A549 (cell line): ENCODE data around the gene TMEM156. TPM values are rescaled to one million over a fixed set of nuclear protein-coding genes. Genes with fewer than 3 reads are reported as not detected.
"Not testable (repeated sequence)": the region's sequence is repeated elsewhere in the genome, so short reads cannot be mapped to it uniquely, and the experiment has no call there.

ENCODE experiments used
- ATAC-seq, 2 experiments: fragments of 200-7000 bp in 1 of 2; fragments of >200 bp in 1 of 2; cut with Nextera tagmentation in 1 of 2; cut with Tn5 transposase in 1 of 2; 3 replicates each; pipeline versions ENCODE4 v1.8.0 to v1.9.1; 2018 to 2020; ENCODE audit warnings: mild to moderate bottlenecking in 1 of 2, moderate library complexity in 1 of 2
- CTCF ChIA-PET: fragments of 300-600 bp; sonication (Branson Sonifier 250); formaldehyde crosslinking; extraction: SDS; loops from one replicate; lab custom pipeline; 2021; ENCODE audit warnings: antibody characterized with exemption, inconsistent platforms; lab: Yijun Ruan, JAX
- POLR2A ChIA-PET: fragments of 350-600 bp; formaldehyde crosslinking; extraction: SDS; loops from one replicate; lab custom pipeline; 2021; ENCODE audit warnings: antibody characterized with exemption, inconsistent platforms; lab: Yijun Ruan, JAX
- DNase-seq, 2 experiments: peaks; one replicate each; pipeline versions ENCODE4 v3.0.0 to v3.0.0-alpha.2; 2011 to 2016; ENCODE audit warnings: low read depth in 1 of 2, low spot score in 1 of 2
- FAIRE-seq: peaks from 2 replicates; lab custom pipeline; 2011; peaks lifted over from hg19 to GRCh38; lab: Jason Lieb, UNC
- H3K27ac ChIP-seq, 2 experiments: fragments of >200 bp; sonication (Bioruptor Twin); formaldehyde crosslinking; 3 replicates each; pipeline ENCODE4 v1.5.1; 2016 to 2017
- H3K4me1 ChIP-seq: fragments of >200 bp; sonication (Bioruptor Twin); formaldehyde crosslinking; 3 replicates; pipeline ENCODE4 v1.6.1; 2016
- H3K4me2 ChIP-seq: fragments of >200 bp; sonication (Bioruptor Twin); formaldehyde crosslinking; 3 replicates; pipeline ENCODE4 v1.6.1; 2016
- H3K4me3 ChIP-seq: fragments of >200 bp; sonication (Bioruptor Twin); formaldehyde crosslinking; 3 replicates; pipeline ENCODE4 v1.5.1; 2016
- H3K9me3 ChIP-seq: fragments of >200 bp; sonication (Bioruptor Twin); formaldehyde crosslinking; 3 replicates; pipeline ENCODE4 v1.6.1; 2016
- ATOH8 ChIP-seq: fragments of 250-450 bp; sonication (Bioruptor Pico); IDR thresholded peaks from 2 replicates; pipeline ENCODE4 v1.5.0; 2020; ENCODE audit warnings: low read depth, mild to moderate bottlenecking, moderate library complexity
- ESRRA ChIP-seq: fragments of 150-350 bp; IDR thresholded peaks from 2 replicates; pipeline ENCODE4 v1.6.1; 2014; ENCODE audit warnings: mild to moderate bottlenecking, low read length, borderline replicate concordance
- HOXB5 ChIP-seq: fragments of 250-450 bp; sonication (Bioruptor Pico); IDR thresholded peaks from 2 replicates; pipeline ENCODE4 v1.5.0; 2020; ENCODE audit warnings: mild to moderate bottlenecking, moderate library complexity
- JUN ChIP-seq, 2 experiments: fragments of >200 bp; sonication (Bioruptor Twin); formaldehyde crosslinking; IDR thresholded peaks; 2 replicates in 1 of 2; 3 replicates in 1 of 2; pipeline ENCODE4 v1.6.1; 2016 to 2017
- PHF8 ChIP-seq: fragments of 200-600 bp; sonication (generic); IDR thresholded peaks from 2 replicates; pipeline ENCODE4 v1.6.1; 2016; ENCODE audit warnings: low read depth, mild to moderate bottlenecking, antibody characterized with exemption, moderate library complexity, borderline replicate concordance
- POLR2AphosphoS2 ChIP-seq: conservative IDR thresholded peaks from 2 replicates; pipeline ENCODE4 v1.6.1; 2012; ENCODE audit warnings: low read length, improper control_type of control experiment, inconsistent platforms
- RCOR1 ChIP-seq: fragments of 150-350 bp; IDR thresholded peaks from 2 replicates; pipeline ENCODE4 v1.6.1; 2014; ENCODE audit warnings: antibody characterized with exemption, low read length, low read depth
- SREBF2 ChIP-seq: fragments of 450-650 bp; IDR thresholded peaks from 2 replicates; pipeline ENCODE4 v1.6.1; 2014; ENCODE audit warnings: mild to moderate bottlenecking, moderate library complexity
- WGBS: methylation state at CpG from one replicate; pipeline ENCODE4 v1.1.6; 2017; ENCODE audit errors: missing lambda C conversion rate; 5-methylcytosine and 5-hydroxymethylcytosine counted together
- polyA plus RNA-seq, 4 experiments: library from polyadenylated mRNA; depleted of rRNA in 3 of 4; stranded (reverse); fragments of >200 nt; fragmentation: RNase III in 1 of 4; extraction: RNeasy Plus Mini Kit Qiagen cat#74134 plus additional on column Dnase treatment in 1 of 4; gene quantifications; 2 replicates in 3 of 4; 3 replicates in 1 of 4; pipeline ENCODE4 v1.2.3, GENCODE V29; 2011 to 2017
- TF ChIP-seq, protein P1 (sequence below): fragments of >200 bp; sonication (Bioruptor Twin); formaldehyde crosslinking; IDR thresholded peaks from 3 replicates; pipeline ENCODE4 v1.6.1; 2016
- TF ChIP-seq, protein P2 (sequence below): fragments of 250-450 bp; sonication (Bioruptor Pico); IDR thresholded peaks from 2 replicates; pipeline ENCODE4 v1.5.0; 2021; ENCODE audit warnings: mild to moderate bottlenecking, moderate library complexity, borderline replicate concordance

Gene TMEM156
- polyA plus RNA-seq, 2 of the 4 experiments (the other 2 are of a cell fraction), result 10.4 to 45.1 TPM

- no peak for TF ChIP-seq PHF8
- TF ChIP-seq HOXB5 (CRISPR knock-in tag), result no peak
Measured at GRCh38 chr4:38944440-38944839, 87.8 kb downstream of the TMEM156 start (continued).

- no peak for FAIRE-seq
- H3K4me1 ChIP-seq, result 0 out of 3 replicates have a peak, but pooled peaks cover 4% of the 10 kb centered on the region
- CTCF ChIA-PET, result interaction anchor here (0.9 kb wide), 1 partner anchor 8 kb away, joined by 3 read pairs; no protein-coding TSS in a partner anchor
- POLR2A ChIA-PET, result no interaction called here
- TF ChIP-seq SREBF2 (no peak), POLR2AphosphoS2 (no peak)
- TF ChIP-seq, protein P1, sequence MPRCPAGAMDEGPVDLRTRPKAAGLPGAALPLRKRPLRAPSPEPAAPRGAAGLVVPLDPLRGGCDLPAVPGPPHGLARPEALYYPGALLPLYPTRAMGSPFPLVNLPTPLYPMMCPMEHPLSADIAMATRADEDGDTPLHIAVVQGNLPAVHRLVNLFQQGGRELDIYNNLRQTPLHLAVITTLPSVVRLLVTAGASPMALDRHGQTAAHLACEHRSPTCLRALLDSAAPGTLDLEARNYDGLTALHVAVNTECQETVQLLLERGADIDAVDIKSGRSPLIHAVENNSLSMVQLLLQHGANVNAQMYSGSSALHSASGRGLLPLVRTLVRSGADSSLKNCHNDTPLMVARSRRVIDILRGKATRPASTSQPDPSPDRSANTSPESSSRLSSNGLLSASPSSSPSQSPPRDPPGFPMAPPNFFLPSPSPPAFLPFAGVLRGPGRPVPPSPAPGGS, result no peak
- TF ChIP-seq, all 56 proteins: peak for 0
- H3K4me2 ChIP-seq, result no peak overlapping the region
- no peak overlapping the region for H3K27ac ChIP-seq
- no peak for ATAC-seq
- H3K9me3 ChIP-seq, result no peaks in the 10 kb centered on the region
- H3K4me3 ChIP-seq, result no peak overlapping the region
- no peak for DNase-seq
- 88% methylated on average over 4 of the region's 4 CpGs for WGBS
Measured at GRCh38 chr4:38943343-38943742, 88.9 kb downstream of the TMEM156 start.

- FAIRE-seq, H3K4me2 ChIP-seq, H3K4me1 ChIP-seq, DNase-seq, POLR2A ChIA-PET, ATAC-seq, H3K27ac ChIP-seq, H3K9me3 ChIP-seq, H3K4me3 ChIP-seq: not testable (repeated sequence)
- CTCF ChIA-PET, result interaction anchor here (0.7 to 1.3 kb wide), 2 partner anchors 193 to 292 kb away, joined by 3 to 5 read pairs; no protein-coding TSS in a partner anchor
- 86% methylated on average over 3 of the region's 3 CpGs for WGBS
Measured at GRCh38 chr4:38941906-38942305, 90.3 kb downstream of the TMEM156 start.

DNA sequence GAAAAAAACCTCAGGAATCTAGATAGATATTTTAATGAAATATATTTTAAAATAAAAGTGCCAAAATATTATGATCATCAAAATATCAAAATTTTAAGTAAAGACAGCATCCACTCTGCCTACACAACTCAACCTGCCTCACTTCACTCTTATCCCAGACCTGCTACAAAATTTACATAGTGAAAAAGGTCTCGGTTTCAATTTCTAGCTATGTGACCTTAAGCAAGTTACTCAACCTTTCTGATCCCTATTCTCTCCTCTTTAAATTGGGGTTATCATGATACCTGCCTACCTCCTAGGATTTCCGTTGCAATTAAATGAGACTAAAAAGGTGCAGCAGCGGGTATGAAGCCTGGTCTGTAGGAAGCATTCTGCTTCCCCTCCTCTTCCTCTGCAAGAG, 91.7 kb downstream of the TMEM156 start:
- no peak overlapping the region for H3K27ac ChIP-seq
- DNase-seq (no peak), FAIRE-seq (no peak), ATAC-seq (no peak)
- 92% methylated on average over 3 of the region's 3 CpGs for WGBS
- no peak for TF ChIP-seq ATOH8 (CRISPR knock-in tag)
- TF ChIP-seq HOXB5 (CRISPR knock-in tag), result no peak
- no peak for TF ChIP-seq RCOR1
- no peak overlapping the region for H3K4me3 ChIP-seq
- ChIA-PET POLR2A (no interaction called here), CTCF (no interaction called here)
- no peaks in the 10 kb centered on the region for H3K9me3 ChIP-seq
- H3K4me2 ChIP-seq, result no peak overlapping the region
- no peaks in the 10 kb centered on the region for H3K4me1 ChIP-seq

GRCh38 chr4:38939165-38939564, 93.0 kb downstream of the TMEM156 start:
- no peaks in the 10 kb centered on the region for H3K4me1 ChIP-seq
- FAIRE-seq (no peak), DNase-seq (no peak), ATAC-seq (no peak)
- TF ChIP-seq POLR2AphosphoS2, result no peak
- no peak for TF ChIP-seq ESRRA
- TF ChIP-seq, protein P2, sequence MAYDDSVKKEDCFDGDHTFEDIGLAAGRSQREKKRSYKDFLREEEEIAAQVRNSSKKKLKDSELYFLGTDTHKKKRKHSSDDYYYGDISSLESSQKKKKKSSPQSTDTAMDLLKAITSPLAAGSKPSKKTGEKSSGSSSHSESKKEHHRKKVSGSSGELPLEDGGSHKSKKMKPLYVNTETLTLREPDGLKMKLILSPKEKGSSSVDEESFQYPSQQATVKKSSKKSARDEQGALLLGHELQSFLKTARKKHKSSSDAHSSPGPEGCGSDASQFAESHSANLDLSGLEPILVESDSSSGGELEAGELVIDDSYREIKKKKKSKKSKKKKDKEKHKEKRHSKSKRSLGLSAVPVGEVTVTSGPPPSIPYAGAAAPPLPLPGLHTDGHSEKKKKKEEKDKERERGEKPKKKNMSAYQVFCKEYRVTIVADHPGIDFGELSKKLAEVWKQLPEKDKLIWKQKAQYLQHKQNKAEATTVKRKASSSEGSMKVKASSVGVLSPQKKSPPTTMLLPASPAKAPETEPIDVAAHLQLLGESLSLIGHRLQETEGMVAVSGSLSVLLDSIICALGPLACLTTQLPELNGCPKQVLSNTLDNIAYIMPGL (CRISPR knock-in tag), result no peak
- TF ChIP-seq JUN (IDR thresholded peaks at IDR 0.05), result no peak
- CTCF ChIA-PET, result no interaction called here
- no peaks in the 10 kb centered on the region for H3K9me3 ChIP-seq
- H3K27ac ChIP-seq, result no peak overlapping the region
- H3K4me2 ChIP-seq, result no peak overlapping the region
- no peak overlapping the region for H3K4me3 ChIP-seq
- WGBS, result 92% methylated on average over 1 of the region's 1 CpG
- POLR2A ChIA-PET, result no interaction called here
